ENCODE results near the gene LZTS3. TPM values are rescaled to one million over a fixed set of nuclear protein-coding genes. Genes with fewer than 3 reads are reported as not detected.

LZTS3 gene
- total and polyA plus RNA-seq, 2 of the 13 experiments (the other 11 are each of a cell fraction or from before 2014, with no cell fraction given), result 10.1 to 31.3 TPM

DNA sequence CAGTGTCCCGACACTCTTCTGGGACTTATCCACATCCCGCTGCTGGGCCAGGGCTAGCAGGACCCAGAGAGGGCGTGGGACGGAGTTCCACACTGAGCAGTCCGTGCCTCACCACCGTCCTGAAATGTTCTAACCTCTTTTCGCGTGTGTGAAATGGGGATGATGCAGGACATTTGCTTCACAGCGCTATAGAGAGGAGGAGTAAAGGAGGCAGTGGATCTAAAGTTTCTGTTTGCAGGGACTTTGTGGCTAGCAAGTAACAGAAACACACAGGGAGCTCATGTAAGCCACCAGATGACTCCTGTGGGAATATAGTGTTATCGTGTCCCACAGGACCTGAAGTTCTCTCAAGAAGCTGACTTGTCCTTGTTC lies 36.6 kb upstream of the LZTS3 start (continued):
- no peak for TF ChIP-seq ZFP37 (CRISPR knock-in tag; IDR thresholded peaks at IDR 0.05; ENCODE audit: borderline replicate concordance)
- TF ChIP-seq, protein P1, sequence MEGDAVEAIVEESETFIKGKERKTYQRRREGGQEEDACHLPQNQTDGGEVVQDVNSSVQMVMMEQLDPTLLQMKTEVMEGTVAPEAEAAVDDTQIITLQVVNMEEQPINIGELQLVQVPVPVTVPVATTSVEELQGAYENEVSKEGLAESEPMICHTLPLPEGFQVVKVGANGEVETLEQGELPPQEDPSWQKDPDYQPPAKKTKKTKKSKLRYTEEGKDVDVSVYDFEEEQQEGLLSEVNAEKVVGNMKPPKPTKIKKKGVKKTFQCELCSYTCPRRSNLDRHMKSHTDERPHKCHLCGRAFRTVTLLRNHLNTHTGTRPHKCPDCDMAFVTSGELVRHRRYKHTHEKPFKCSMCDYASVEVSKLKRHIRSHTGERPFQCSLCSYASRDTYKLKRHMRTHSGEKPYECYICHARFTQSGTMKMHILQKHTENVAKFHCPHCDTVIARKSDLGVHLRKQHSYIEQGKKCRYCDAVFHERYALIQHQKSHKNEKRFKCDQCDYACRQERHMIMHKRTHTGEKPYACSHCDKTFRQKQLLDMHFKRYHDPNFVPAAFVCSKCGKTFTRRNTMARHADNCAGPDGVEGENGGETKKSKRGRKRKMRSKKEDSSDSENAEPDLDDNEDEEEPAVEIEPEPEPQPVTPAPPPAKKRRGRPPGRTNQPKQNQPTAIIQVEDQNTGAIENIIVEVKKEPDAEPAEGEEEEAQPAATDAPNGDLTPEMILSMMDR (CRISPR knock-in tag; IDR thresholded peaks at IDR 0.05), result no peak

DNA sequence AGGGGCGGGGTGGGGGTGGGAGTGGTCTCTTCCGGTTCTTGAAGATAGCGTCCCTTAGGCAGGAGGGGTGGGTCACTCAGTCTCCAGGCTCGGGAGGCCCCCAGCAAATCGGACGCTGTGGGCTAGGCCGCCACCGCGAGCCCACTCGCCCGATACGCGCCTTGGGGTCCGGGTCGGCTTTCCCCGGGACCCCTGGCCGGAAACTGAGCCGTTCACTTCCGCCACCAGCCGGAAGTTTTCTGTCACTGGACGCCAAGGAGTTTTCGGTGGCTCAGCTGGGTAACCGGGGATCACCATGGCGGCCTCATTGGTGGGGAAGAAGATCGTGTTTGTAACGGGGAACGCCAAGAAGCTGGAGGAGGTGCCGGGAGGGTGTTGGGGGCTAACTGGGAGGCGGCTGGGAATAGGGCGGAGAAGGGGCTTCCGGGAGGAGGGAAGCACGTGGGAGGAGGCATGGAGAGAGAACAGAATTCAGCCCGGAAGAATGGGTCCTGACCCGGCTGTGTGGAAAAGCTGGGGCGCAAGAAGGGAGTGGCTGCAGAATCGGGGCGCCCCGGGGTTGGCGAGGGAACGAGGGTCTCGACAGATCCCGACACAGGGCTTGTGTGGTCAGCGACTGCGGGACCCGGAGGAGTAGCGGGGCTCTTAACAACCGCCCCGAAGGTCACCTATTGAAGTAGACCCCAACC lies 36.1 kb upstream of the LZTS3 start, which contains the start of gene ITPA:
Gene ITPA (plus strand): TSS at position 242 of the 689 bp plus-strand sequence. CDS start 54 bp downstream, at position 296.
- intact Hi-C loops (cut with micrococcal nuclease; ENCODE audit: unreplicated experiment), result loop anchor here (2.0 kb wide), 3 partner anchors 21 to 91 kb away; no protein-coding TSS in a partner anchor
- peak; percentile 75 for DNase-seq (ENCODE audit: low spot score)
- peaks cover 44% of the 10 kb centered on the region for H3K79me2 ChIP-seq (ENCODE audit: insufficient read depth, low read length)
- TF ChIP-seq TRIM24 (CRISPR knock-in tag; IDR thresholded peaks at IDR 0.05) (no peak), ZNF713 (CRISPR knock-in tag; IDR thresholded peaks at IDR 0.05) (peak; percentile 98; the same call in 1 of the 2 replicates), AGO2 (optimal IDR thresholded peaks at IDR 0.05; ENCODE audit: low read depth, low read length) (peak; percentile 83), ZNF446 (CRISPR knock-in tag; IDR thresholded peaks at IDR 0.05) (peak; percentile 12; the same call in 1 of the 2 replicates), POGZ (CRISPR knock-in tag; IDR thresholded peaks at IDR 0.05) (no peak), ZBTB38 (CRISPR knock-in tag; IDR thresholded peaks at IDR 0.05) (peak; percentile 74; the same call in 1 of the 2 replicates), FOXK1 (CRISPR knock-in tag; IDR thresholded peaks at IDR 0.05; ENCODE audit: borderline replicate concordance, low read depth) (peak; percentile 82; the same call in 1 of the 2 replicates), HNRNPL (IDR thresholded peaks at IDR 0.05; ENCODE audit: low read depth, low read length) (peak; percentile 81), GTF3A (CRISPR knock-in tag; conservative IDR thresholded peaks at IDR 0.05) (peak; percentile 89; the same call in 1 of the 2 replicates), CCAR2 (optimal IDR thresholded peaks at IDR 0.05; ENCODE audit: low read depth, low read length) (no peak)
- TF ChIP-seq, protein P2, sequence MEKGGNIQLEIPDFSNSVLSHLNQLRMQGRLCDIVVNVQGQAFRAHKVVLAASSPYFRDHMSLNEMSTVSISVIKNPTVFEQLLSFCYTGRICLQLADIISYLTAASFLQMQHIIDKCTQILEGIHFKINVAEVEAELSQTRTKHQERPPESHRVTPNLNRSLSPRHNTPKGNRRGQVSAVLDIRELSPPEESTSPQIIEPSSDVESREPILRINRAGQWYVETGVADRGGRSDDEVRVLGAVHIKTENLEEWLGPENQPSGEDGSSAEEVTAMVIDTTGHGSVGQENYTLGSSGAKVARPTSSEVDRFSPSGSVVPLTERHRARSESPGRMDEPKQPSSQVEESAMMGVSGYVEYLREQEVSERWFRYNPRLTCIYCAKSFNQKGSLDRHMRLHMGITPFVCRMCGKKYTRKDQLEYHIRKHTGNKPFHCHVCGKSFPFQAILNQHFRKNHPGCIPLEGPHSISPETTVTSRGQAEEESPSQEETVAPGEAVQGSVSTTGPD (CRISPR knock-in tag; IDR thresholded peaks at IDR 0.05), result no peak
- TF ChIP-seq, protein P3, sequence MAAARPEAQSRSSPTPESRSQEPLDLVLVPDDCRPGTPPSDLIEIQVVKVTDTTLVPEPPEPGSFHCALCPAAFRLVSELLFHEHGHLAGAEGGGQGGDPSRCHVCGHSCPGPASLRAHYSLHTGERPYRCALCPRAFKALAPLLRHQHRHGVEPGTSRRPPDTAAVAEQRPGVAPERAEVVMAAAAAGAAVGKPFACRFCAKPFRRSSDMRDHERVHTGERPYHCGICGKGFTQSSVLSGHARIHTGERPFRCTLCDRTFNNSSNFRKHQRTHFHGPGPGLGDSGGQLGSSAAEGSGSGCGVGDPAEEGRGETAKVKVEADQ (CRISPR knock-in tag; IDR thresholded peaks at IDR 0.05; ENCODE audit: borderline replicate concordance), result peak; percentile 85

More for the DNA sequence above, 36.1 kb upstream of the LZTS3 start, which contains the start of gene ITPA:
- H4K20me1 ChIP-seq (ENCODE audit: insufficient read depth, low read length), result no peaks in the 10 kb centered on the region
- H3K27ac ChIP-seq (ENCODE audit: extremely low read length, insufficient read depth, low read length), result peak within 1 kb of the TSS; percentile 75
- peak within 1 kb of the TSS; percentile 64 for H2AFZ ChIP-seq (ENCODE audit: low read length)
- H3K4me2 ChIP-seq (ENCODE audit: low read depth, low read length), result peak within 1 kb of the TSS; percentile 99
- in situ Hi-C loops (cut with HindIII; ENCODE audit: extremely low pct_ligation_motif_present, low pct_unique_long_range_greater_than_20kb), result no loop called here
- 1% methylated on average over 43 of the region's 48 CpGs for WGBS (ENCODE audit: low lambda C conversion rate)
- peaks cover 9 to 14% of the 10 kb centered on the region in 2 experiments for H3K36me3 ChIP-seq (replicated peaks in 1 of 2; ENCODE audit: control insufficient read depth in 1 of 2, insufficient read depth in 2 of 2, low read length in 2 of 2)
- H3K4me1 ChIP-seq (ENCODE audit: insufficient read depth, low read length), result peaks cover 42% of the 10 kb centered on the region
- H3K4me3 ChIP-seq (replicated peaks in 1 of 3; ENCODE audit: insufficient read depth in 1 of 3, low read depth in 2 of 3, low read length in 3 of 3), result peak within 1 kb of the TSS; percentile 89 to 99 (median 90)
- peak; percentile 37 for FAIRE-seq
- BruUV-seq (replicated peaks), result TSS peak; percentile 83
- peaks cover 0 to 6% of the 10 kb centered on the region in 2 experiments; a peak in 1 of 5 replicates for H3K27me3 ChIP-seq (ENCODE audit: control insufficient read depth in 1 of 2, insufficient read depth in 2 of 2, low read length in 2 of 2)
- peak within 1 kb of the TSS; percentile 94 for H3K9ac ChIP-seq (ENCODE audit: insufficient read depth, low read depth, low read length)
- ATAC-seq, result peak; percentile 78
- POLR2A ChIA-PET, result interaction anchor here (0.6 to 9.7 kb wide), 18 partner anchors 10 to 684 kb away, joined by 3 to 149 read pairs (median 6); partner anchors contain the start of genes FASTKD5, MRPS26, SLC4A11 and UBOX5
- CTCF ChIA-PET (ENCODE audit: low intra/inter-chr PET ratio, low total read pairs), result no interaction called here
- no peaks in the 10 kb centered on the region for H3K9me3 ChIP-seq (ENCODE audit: low read length)
